ENCODE data around the gene FAM13C. TPM values are rescaled to one million over a fixed set of nuclear protein-coding genes. Genes with fewer than 3 reads are reported as not detected.

FAM13C gene
- total and polyA plus RNA-seq, 9 of the 15 experiments (the other 6 are each of a cell fraction or from before 2014, with no cell fraction given), result not detected

GRCh38 chr10:59382831-59383295 lies 20.5 kb upstream of the FAM13C start:
- Histone ChIP-seq H2AFZ (ENCODE audit: low read depth, low read length) (no peak overlapping the region), H4K20me1 (replicated peaks; ENCODE audit: control insufficient read depth, insufficient read depth, low read length) (no peaks in the 10 kb centered on the region), H3K9me3 (replicated peaks; ENCODE audit: control insufficient read depth, insufficient read depth, low read depth, low read length) (no peaks in the 10 kb centered on the region), H3K4me3 (no peak overlapping the region), H3K4me1 (replicated peaks in 1 of 2; ENCODE audit: control insufficient read depth in 2 of 2, insufficient read depth in 2 of 2, low read length in 2 of 2) (no peaks in the 10 kb centered on the region), H3K27ac (ENCODE audit: extremely low read depth, low read depth, low read length) (no peak overlapping the region), H3K4me2 (ENCODE audit: insufficient read depth, low read length) (no peak overlapping the region), H3K27me3 (ENCODE audit: control insufficient read depth in 2 of 2, insufficient read depth in 2 of 2, low read length in 2 of 2) (no peaks in the 10 kb centered on the region), H3K36me3 (ENCODE audit: control insufficient read depth, insufficient read depth, low read length) (no peaks in the 10 kb centered on the region), H3K79me2 (ENCODE audit: control insufficient read depth, insufficient read depth, low read length) (no peaks in the 10 kb centered on the region), H3K9ac (ENCODE audit: insufficient read depth in 1 of 2, low read depth in 2 of 2, low read length in 2 of 2) (no peak overlapping the region), H3K9me1 (ENCODE audit: control insufficient read depth, insufficient read depth, low read length) (no peaks in the 10 kb centered on the region)
- no peak for TF ChIP-seq BRCA1 (IDR thresholded peaks at IDR 0.05)
- no peak for TF ChIP-seq BRCA1 (CRISPR knock-in tag; IDR thresholded peaks at IDR 0.05)
- no peak for TF ChIP-seq NBN (IDR thresholded peaks at IDR 0.05; ENCODE audit: low read depth)
- no peak for TF ChIP-seq ZBTB8A (IDR thresholded peaks at IDR 0.05; ENCODE audit: partially characterized antibody)
- no peak for TF ChIP-seq AFF4 (CRISPR knock-in tag; IDR thresholded peaks at IDR 0.05)
- FAIRE-seq (no peak), DNase-seq (ENCODE audit: extremely low read depth in 1 of 4, low spot score in 3 of 4) (no peak), ATAC-seq (no peak)
- in situ Hi-C loops (cut with MboI) (no loop called here), intact Hi-C loops (cut with micrococcal nuclease) (no loop called here)
- 2% methylated on average over 3 of the region's 3 CpGs for WGBS (ENCODE audit: insufficient coverage, low coverage, missing lambda C conversion rate)
- ChIA-PET POLR2A (no interaction called here), CTCF (ENCODE audit: low intra/inter-chr PET ratio) (no interaction called here)
- no TSS peak for BruUV-seq (replicated peaks)
